ENCODE results near the gene RIT2. TPM values are rescaled to one million over a fixed set of nuclear protein-coding genes. Genes with fewer than 3 reads are reported as not detected.
"Not testable (repeated sequence)": the region's sequence is repeated elsewhere in the genome, so short reads cannot be mapped to it uniquely, and the experiment has no call there.

RIT2 gene
- total RNA-seq, 1 experiment from 2014 or later = 0.17 TPM

GRCh38 chr18:42745171-42745570 lies 370.3 kb downstream of the RIT2 start:
- Histone ChIP-seq H3K4me3 (ENCODE audit: insufficient read depth, low read depth, low read length) (no peak overlapping the region), H3K36me3 (replicated peaks; ENCODE audit: control insufficient read depth, insufficient read depth, low read length) (no peaks in the 10 kb centered on the region), H3K27me3 (ENCODE audit: control insufficient read depth, insufficient read depth, low read length) (no peaks in the 10 kb centered on the region)
- DNase-seq = no peak

- no peaks in the 10 kb centered on the region for H3K36me3 ChIP-seq (replicated peaks; ENCODE audit: control insufficient read depth, insufficient read depth, low read length)
- no peak overlapping the region for H3K4me3 ChIP-seq (ENCODE audit: insufficient read depth, low read depth, low read length)
- DNase-seq = no peak
- H3K27me3 ChIP-seq (ENCODE audit: control insufficient read depth, insufficient read depth, low read length) = no peaks in the 10 kb centered on the region
Measured at GRCh38 chr18:42743373-42744138, 371.9 kb downstream of the RIT2 start.

GRCh38 chr18:42742969-42743368 lies 372.5 kb downstream of the RIT2 start:
- DNase-seq = no peak
- Histone ChIP-seq H3K4me3 (ENCODE audit: insufficient read depth, low read depth, low read length) (no peak overlapping the region), H3K27me3 (ENCODE audit: control insufficient read depth, insufficient read depth, low read length) (no peaks in the 10 kb centered on the region), H3K36me3 (replicated peaks; ENCODE audit: control insufficient read depth, insufficient read depth, low read length) (no peaks in the 10 kb centered on the region)

DNA sequence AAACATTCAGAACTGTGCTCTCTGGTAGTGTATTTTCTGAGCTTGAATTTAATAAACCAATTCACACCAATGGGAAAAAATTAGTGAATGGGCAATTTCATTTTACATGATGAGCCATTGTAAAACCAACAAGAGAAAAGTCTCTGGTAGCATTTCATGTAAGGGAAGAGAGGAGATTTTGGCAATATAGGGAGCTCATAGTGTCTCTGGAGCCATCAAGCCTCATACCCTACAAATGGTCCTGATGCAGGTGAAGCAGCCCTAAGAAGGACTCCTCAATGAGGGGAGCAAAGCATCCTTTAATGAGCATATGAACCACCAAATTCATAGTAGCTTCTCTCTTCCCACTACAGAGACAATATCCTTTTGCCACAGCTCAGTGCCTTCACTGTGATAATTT lies 373.0 kb downstream of the RIT2 start:
- no peaks in the 10 kb centered on the region for H3K27me3 ChIP-seq (ENCODE audit: control insufficient read depth, insufficient read depth, low read length)
- H3K4me3 ChIP-seq (ENCODE audit: insufficient read depth, low read depth, low read length) = no peak overlapping the region
- no peak for DNase-seq
- H3K36me3 ChIP-seq (replicated peaks; ENCODE audit: control insufficient read depth, insufficient read depth, low read length) = no peaks in the 10 kb centered on the region

GRCh38 chr18:42741805-42742347 lies 373.6 kb downstream of the RIT2 start:
- H3K27me3 ChIP-seq (ENCODE audit: control insufficient read depth, insufficient read depth, low read length); H3K4me3 ChIP-seq (ENCODE audit: insufficient read depth, low read depth, low read length); H3K36me3 ChIP-seq (replicated peaks; ENCODE audit: control insufficient read depth, insufficient read depth, low read length); DNase-seq: not testable (repeated sequence)

DNA sequence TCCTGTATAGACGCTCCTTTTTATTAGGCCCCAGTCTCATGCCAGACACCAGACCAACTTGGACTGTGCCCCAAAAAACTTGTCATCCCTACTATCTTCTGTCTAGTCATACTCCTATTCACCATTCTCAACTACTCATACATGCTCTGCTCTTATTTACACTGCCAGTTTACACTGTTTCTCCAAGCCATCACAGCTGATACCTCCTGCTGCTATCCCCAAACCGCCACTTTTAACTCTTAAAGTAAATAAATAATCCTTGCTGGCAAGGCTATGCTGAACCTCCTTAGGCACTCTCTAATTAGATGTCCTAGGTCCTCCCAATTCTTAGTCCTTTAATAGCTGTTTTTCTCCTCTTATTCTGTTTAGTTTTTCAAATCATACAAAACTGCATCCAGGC lies 374.2 kb downstream of the RIT2 start:
- H3K36me3 ChIP-seq (replicated peaks; ENCODE audit: control insufficient read depth, insufficient read depth, low read length); H3K27me3 ChIP-seq (ENCODE audit: control insufficient read depth, insufficient read depth, low read length); H3K4me3 ChIP-seq (ENCODE audit: insufficient read depth, low read depth, low read length); DNase-seq: not testable (repeated sequence)

DNA sequence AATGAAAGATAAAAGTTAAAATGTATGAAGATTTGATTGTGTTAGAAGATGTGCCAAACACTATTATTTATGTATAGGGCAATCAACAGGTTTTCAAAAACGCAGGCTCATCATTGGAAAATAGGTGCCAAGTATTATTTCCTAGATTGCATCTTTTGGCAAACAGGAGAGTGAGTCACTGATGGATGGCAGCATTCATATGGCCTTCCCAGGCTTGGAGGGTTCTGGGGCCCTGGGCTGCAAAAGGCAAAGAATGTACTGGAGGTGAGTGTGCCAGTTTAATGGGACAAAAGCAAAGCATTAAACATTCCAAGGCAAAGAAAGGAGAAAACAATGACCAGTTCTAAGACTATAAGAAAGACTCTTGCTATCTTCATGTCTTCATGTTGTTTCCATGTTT lies 379.4 kb downstream of the RIT2 start:
- no peaks in the 10 kb centered on the region for H3K27me3 ChIP-seq (ENCODE audit: control insufficient read depth, insufficient read depth, low read length)
- H3K36me3 ChIP-seq (replicated peaks; ENCODE audit: control insufficient read depth, insufficient read depth, low read length) = no peaks in the 10 kb centered on the region

GRCh38 chr18:42734520-42734919 lies 381.0 kb downstream of the RIT2 start:
- Histone ChIP-seq H3K36me3 (replicated peaks; ENCODE audit: control insufficient read depth, insufficient read depth, low read length) (no peaks in the 10 kb centered on the region), H3K4me3 (ENCODE audit: insufficient read depth, low read depth, low read length) (no peak overlapping the region), H3K27me3 (ENCODE audit: control insufficient read depth, insufficient read depth, low read length) (no peaks in the 10 kb centered on the region)
- no peak for DNase-seq

More for the DNA sequence above, 379.4 kb downstream of the RIT2 start:
- no peak for DNase-seq
- H3K4me3 ChIP-seq (ENCODE audit: insufficient read depth, low read depth, low read length) = no peak overlapping the region

DNA sequence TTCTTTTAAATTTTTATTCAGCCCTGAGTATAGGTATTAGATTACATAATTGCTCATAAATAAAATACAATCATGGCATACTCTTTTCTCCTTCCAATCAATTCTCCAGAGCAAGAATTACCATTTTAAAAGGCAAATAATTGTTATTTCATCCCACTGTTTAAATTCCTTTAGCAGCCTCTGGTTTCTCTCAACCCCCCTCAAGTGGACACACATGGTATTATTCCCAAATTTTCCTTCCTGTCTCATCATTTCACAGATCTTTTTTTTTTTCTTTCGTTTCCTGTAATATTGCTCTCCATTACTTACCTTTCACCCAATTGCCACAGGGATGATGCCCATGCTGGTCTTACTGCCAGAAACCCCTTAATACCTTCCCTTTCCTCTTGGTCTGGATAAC lies 385.2 kb downstream of the RIT2 start:
- H3K36me3 ChIP-seq (replicated peaks; ENCODE audit: control insufficient read depth, insufficient read depth, low read length) = no peaks in the 10 kb centered on the region
- H3K27me3 ChIP-seq (ENCODE audit: control insufficient read depth, insufficient read depth, low read length) = no peaks in the 10 kb centered on the region
- no peak overlapping the region for H3K4me3 ChIP-seq (ENCODE audit: insufficient read depth, low read depth, low read length)
- peak; percentile 7 for DNase-seq

GRCh38 chr18:42719221-42719620 lies 396.3 kb downstream of the RIT2 start:
- no peak for DNase-seq
- Histone ChIP-seq H3K36me3 (replicated peaks; ENCODE audit: control insufficient read depth, insufficient read depth, low read length) (no peaks in the 10 kb centered on the region), H3K4me3 (ENCODE audit: insufficient read depth, low read depth, low read length) (no peak overlapping the region), H3K27me3 (ENCODE audit: control insufficient read depth, insufficient read depth, low read length) (no peaks in the 10 kb centered on the region)

DNA sequence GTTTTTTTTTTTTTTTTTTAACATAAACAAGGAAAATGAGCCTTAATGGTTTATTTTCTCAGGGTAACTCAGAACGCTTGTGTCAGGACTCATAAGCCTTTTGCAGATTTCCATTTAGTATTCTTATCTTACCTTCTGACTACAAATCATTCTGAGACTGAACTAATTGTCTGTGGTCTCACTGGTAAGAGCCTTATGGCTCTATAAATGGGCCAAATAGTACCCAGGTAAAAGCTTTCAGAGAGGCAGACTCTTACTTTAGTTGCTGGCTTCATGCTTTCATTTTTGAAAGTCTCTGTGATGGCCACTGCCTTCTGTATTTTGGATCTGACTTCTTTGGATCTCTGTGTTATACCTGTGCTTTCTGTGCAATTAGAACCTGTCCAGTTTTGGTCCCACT lies 403.4 kb downstream of the RIT2 start:
- H3K4me3 ChIP-seq (ENCODE audit: insufficient read depth, low read depth, low read length) = no peak overlapping the region
- H3K27me3 ChIP-seq (ENCODE audit: control insufficient read depth, insufficient read depth, low read length) = no peaks in the 10 kb centered on the region
- DNase-seq = no peak
- H3K36me3 ChIP-seq (replicated peaks; ENCODE audit: control insufficient read depth, insufficient read depth, low read length) = no peaks in the 10 kb centered on the region

DNA sequence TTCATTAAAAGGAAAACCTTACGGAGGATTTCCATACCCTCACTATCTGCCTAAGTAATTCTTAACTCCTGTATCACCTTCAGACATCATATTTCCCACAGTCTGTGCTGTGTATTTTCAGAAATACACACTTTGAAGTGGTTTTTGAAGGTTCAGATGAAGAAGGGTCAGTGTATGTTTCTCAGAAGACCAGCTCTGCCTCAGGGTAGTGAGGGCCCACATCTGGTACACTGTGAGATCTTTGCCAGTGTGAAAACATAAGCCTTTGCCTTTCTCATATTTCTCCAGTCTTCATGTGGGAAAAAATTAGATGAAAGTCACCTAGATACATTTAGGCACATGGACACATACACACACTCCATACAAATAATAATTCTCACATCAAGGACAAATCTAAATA lies 408.4 kb downstream of the RIT2 start:
- no peak overlapping the region for H3K4me3 ChIP-seq (ENCODE audit: insufficient read depth, low read depth, low read length)
- no peaks in the 10 kb centered on the region for H3K27me3 ChIP-seq (ENCODE audit: control insufficient read depth, insufficient read depth, low read length)
- no peak for DNase-seq
- H3K36me3 ChIP-seq (replicated peaks; ENCODE audit: control insufficient read depth, insufficient read depth, low read length) = no peaks in the 10 kb centered on the region

DNA sequence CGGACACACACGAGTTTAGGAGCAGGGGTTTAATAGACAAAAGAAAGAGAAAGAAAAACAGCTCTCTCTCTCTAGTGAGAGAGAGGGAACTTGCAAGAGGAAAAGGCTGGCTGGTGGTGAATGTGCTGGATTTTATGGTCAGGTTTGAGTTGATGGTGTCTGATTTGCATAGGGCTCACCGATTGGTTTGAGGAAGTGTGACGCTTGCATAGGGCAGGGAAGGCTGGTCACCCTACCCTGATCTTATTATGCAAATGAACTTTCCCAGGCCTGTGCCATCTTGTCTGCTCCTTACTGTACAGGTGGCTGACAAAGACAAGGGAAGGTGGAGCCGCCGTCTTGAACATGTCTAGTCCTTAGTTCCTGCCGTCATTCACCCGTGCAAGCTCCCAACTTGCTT lies 408.9 kb downstream of the RIT2 start:
- H3K4me3 ChIP-seq (ENCODE audit: insufficient read depth, low read depth, low read length) = no peak overlapping the region
- no peaks in the 10 kb centered on the region for H3K27me3 ChIP-seq (ENCODE audit: control insufficient read depth, insufficient read depth, low read length)
- H3K36me3 ChIP-seq (replicated peaks; ENCODE audit: control insufficient read depth, insufficient read depth, low read length) = no peaks in the 10 kb centered on the region
- DNase-seq = no peak

DNA sequence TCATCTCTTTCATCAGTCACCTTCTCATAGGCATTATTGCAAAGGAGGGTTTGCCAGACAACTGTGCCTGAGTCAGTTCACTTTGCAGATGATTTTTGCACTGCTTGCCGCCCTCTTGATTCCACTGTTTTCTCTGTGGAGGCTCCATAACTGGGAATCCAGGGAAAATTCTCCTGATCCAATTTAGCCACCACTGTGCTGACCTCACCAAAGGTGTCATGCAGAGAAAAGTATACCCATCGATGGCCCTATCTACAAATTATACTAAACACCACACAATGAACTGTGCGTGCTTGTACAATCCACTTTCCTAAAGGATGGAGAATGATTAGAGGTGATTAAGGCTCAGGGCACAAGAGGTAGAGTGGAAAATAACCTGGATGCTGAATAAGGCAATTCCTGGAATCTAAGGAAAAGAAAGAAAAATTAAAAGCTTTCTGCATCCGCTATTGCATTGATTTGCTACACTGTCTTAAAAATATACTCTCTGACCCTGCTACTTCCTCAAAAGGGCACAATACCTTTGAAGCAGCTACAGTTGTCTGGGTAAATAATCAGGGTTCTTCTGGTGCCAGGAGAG lies 409.4 kb downstream of the RIT2 start:
- no peak for DNase-seq
- H3K27me3 ChIP-seq (ENCODE audit: control insufficient read depth, insufficient read depth, low read length) = no peaks in the 10 kb centered on the region
- no peak overlapping the region for H3K4me3 ChIP-seq (ENCODE audit: insufficient read depth, low read depth, low read length)
- no peaks in the 10 kb centered on the region for H3K36me3 ChIP-seq (replicated peaks; ENCODE audit: control insufficient read depth, insufficient read depth, low read length)
